GM12878 (cell line): ENCODE measurements around the gene POU2F3.

Experiments
- BCL11A ChIP-seq: IDR thresholded peaks from 2 replicates; pipeline ENCODE4 v1.6.1; 2011; ENCODE audit warnings: low read depth, low read length
- CBX5 ChIP-seq: sonication (generic); IDR thresholded peaks from 2 replicates; pipeline ENCODE4 v1.6.1; 2016; ENCODE audit warnings: low read depth, moderate library complexity, mild to moderate bottlenecking, inconsistent platforms
- CTCF ChIP-seq, 3 experiments: IDR thresholded peaks in 2 of 3; conservative IDR thresholded peaks in 1 of 3; 2 replicates each; pipeline ENCODE4 v1.5.1; 2011; ENCODE audit warnings: low read depth in 3 of 3, low read length in 3 of 3, mild to moderate bottlenecking in 3 of 3, control low read depth in 2 of 3, moderate library complexity in 2 of 3, inconsistent platforms in 1 of 3, mixed read lengths in 1 of 3; ENCODE audit not compliant: control insufficient read depth in 2 of 3, insufficient read depth in 1 of 3; ENCODE audit errors: extremely low read depth in 1 of 3
- FOXK2 ChIP-seq: fragments of 450-650 bp; IDR thresholded peaks from 2 replicates; pipeline ENCODE4 v1.6.1; 2017; ENCODE audit warnings: mild to moderate bottlenecking, moderate library complexity
- HSF1 ChIP-seq: fragments of 150-350 bp; IDR thresholded peaks from 2 replicates; pipeline ENCODE4 v1.6.1; 2014; ENCODE audit warnings: mild to moderate bottlenecking, low read depth, low read length
- MLLT1 ChIP-seq: fragments of 450-650 bp; IDR thresholded peaks from 2 replicates; pipeline ENCODE4 v1.6.1; 2016; ENCODE audit warnings: mild to moderate bottlenecking
- TARDBP ChIP-seq: IDR thresholded peaks from 2 replicates; pipeline ENCODE4 v1.6.1; 2016; ENCODE audit warnings: borderline replicate concordance
- ZBTB40 ChIP-seq: fragments of 450-650 bp; IDR thresholded peaks from 2 replicates; pipeline ENCODE4 v1.6.1; 2016; ENCODE audit warnings: mild to moderate bottlenecking, moderate library complexity, borderline replicate concordance
- ZNF274 ChIP-seq: IDR thresholded peaks from one replicate; pipeline ENCODE4 v1.8.0; 2011; ENCODE audit not compliant: insufficient read length, insufficient read depth
- TF ChIP-seq, protein P1 (sequence below): IDR thresholded peaks from 2 replicates; pipeline ENCODE4 v1.6.1; 2012; ENCODE audit warnings: low read depth, low read length, improper control_type of control experiment

GRCh38 chr11:120205596-120206161 is 34.3 kb upstream of the POU2F3 start:
- TF ChIP-seq MLLT1 (no peak), ZNF274 (no peak), CTCF (IDR thresholded peaks at IDR 0.05 in 2 of 3, conservative IDR thresholded peaks at IDR 0.05 in 1 of 3; ENCODE audit: control insufficient read depth in 2 of 3, extremely low read depth in 1 of 3, insufficient read depth in 1 of 3, low read depth in 3 of 3, low read length in 3 of 3) (no peak), CBX5 (no peak), FOXK2 (no peak), BCL11A (no peak), HSF1 (no peak), TARDBP (no peak), ZBTB40 (no peak)
- TF ChIP-seq, protein P1, sequence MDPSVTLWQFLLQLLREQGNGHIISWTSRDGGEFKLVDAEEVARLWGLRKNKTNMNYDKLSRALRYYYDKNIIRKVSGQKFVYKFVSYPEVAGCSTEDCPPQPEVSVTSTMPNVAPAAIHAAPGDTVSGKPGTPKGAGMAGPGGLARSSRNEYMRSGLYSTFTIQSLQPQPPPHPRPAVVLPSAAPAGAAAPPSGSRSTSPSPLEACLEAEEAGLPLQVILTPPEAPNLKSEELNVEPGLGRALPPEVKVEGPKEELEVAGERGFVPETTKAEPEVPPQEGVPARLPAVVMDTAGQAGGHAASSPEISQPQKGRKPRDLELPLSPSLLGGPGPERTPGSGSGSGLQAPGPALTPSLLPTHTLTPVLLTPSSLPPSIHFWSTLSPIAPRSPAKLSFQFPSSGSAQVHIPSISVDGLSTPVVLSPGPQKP, result no peak
